RPMI8226 (cell line): ENCODE data around the gene EARS2.
"Not testable (repeated sequence)": the region's sequence is repeated elsewhere in the genome, so short reads cannot be mapped to it uniquely, and the experiment has no call there.

Experiments used
- DNase-seq: peaks from one replicate; pipeline ENCODE4 v3.0.0-alpha.2; 2015

Gene EARS2

GRCh38 chr16:23556881-23557778 is at the start of gene EARS2, which contains the start of gene UBFD1:
EARS2 (minus strand) TSS chr16:23557350; CDS start chr16:23557343, 7 bp downstream.
UBFD1 (plus strand) TSS chr16:23557727; CDS start chr16:23557743, 16 bp downstream.
- peak; percentile 100 for DNase-seq

- peak; percentile 34 for DNase-seq
These were observed 40.0 kb upstream of the EARS2 start for GRCh38 chr16:23597003-23597756.

- peak; percentile 97 for DNase-seq
These were observed 39.0 kb upstream of the EARS2 start, which contains the start of gene NDUFAB1 for GRCh38 chr16:23595951-23596720. NDUFAB1 (minus strand) TSS chr16:23596316; CDS start chr16:23596290, 26 bp downstream.

GRCh38 chr16:23595246-23595950 is 38.2 kb upstream of the EARS2 start:
- no peak for DNase-seq

GRCh38 chr16:23594186-23594585 is 37.0 kb upstream of the EARS2 start:
- no peak for DNase-seq

- no peak for DNase-seq
These were observed 33.0 kb upstream of the EARS2 start for GRCh38 chr16:23590181-23590580.

GRCh38 chr16:23587726-23588125 is 30.6 kb upstream of the EARS2 start:
- no peak for DNase-seq

- DNase-seq, result no peak
These were observed 27.3 kb upstream of the EARS2 start for GRCh38 chr16:23584186-23585076.

GRCh38 chr16:23583271-23583670 is 26.1 kb upstream of the EARS2 start:
- DNase-seq, result not testable (repeated sequence)

GRCh38 chr16:23581764-23582163 is 24.6 kb upstream of the EARS2 start:
- DNase-seq, result no peak

- DNase-seq, result no peak
These were observed 23.2 kb upstream of the EARS2 start for GRCh38 chr16:23580391-23580790.

- no peak for DNase-seq
These were observed 22.2 kb upstream of the EARS2 start for GRCh38 chr16:23579371-23579770.

- DNase-seq, result peak; percentile 32
These were observed 21.1 kb upstream of the EARS2 start for GRCh38 chr16:23578101-23578830.

GRCh38 chr16:23577493-23577892 is 20.3 kb upstream of the EARS2 start:
- DNase-seq, result no peak

- DNase-seq, result no peak
These were observed 18.7 kb upstream of the EARS2 start for GRCh38 chr16:23575834-23576233.

GRCh38 chr16:23573817-23574216 is 16.7 kb upstream of the EARS2 start:
- DNase-seq, result no peak

- DNase-seq, result no peak
These were observed 15.2 kb upstream of the EARS2 start for GRCh38 chr16:23572394-23572793.

GRCh38 chr16:23571895-23572294 is 14.7 kb upstream of the EARS2 start:
- DNase-seq, result no peak

GRCh38 chr16:23570992-23571632 is 14.0 kb upstream of the EARS2 start:
- no peak for DNase-seq

GRCh38 chr16:23567602-23568001 is 10.5 kb upstream of the EARS2 start:
- no peak for DNase-seq
